A549 (cell line): ENCODE data around the gene CARMIL1. TPM values are rescaled to one million over a fixed set of nuclear protein-coding genes. Genes with fewer than 3 reads are reported as not detected.

Experiments
- ATAC-seq, 2 experiments: fragments of 200-7000 bp in 1 of 2; fragments of >200 bp in 1 of 2; cut with Nextera tagmentation in 1 of 2; cut with Tn5 transposase in 1 of 2; 3 replicates each; pipeline versions ENCODE4 v1.8.0 to v1.9.1; 2018 to 2020; ENCODE audit warnings: mild to moderate bottlenecking in 1 of 2, moderate library complexity in 1 of 2
- CTCF ChIA-PET: fragments of 300-600 bp; sonication (Branson Sonifier 250); formaldehyde crosslinking; extraction: SDS; loops from one replicate; lab custom pipeline; 2021; ENCODE audit warnings: antibody characterized with exemption, inconsistent platforms; lab: Yijun Ruan, JAX
- POLR2A ChIA-PET: fragments of 350-600 bp; formaldehyde crosslinking; extraction: SDS; loops from one replicate; lab custom pipeline; 2021; ENCODE audit warnings: antibody characterized with exemption, inconsistent platforms; lab: Yijun Ruan, JAX
- DNase-seq, 2 experiments: peaks; one replicate each; pipeline versions ENCODE4 v3.0.0 to v3.0.0-alpha.2; 2011 to 2016; ENCODE audit warnings: low read depth in 1 of 2, low spot score in 1 of 2
- FAIRE-seq: peaks from 2 replicates; lab custom pipeline; 2011; peaks lifted over from hg19 to GRCh38; lab: Jason Lieb, UNC
- H3K27ac ChIP-seq, 2 experiments: fragments of >200 bp; sonication (Bioruptor Twin); formaldehyde crosslinking; 3 replicates each; pipeline ENCODE4 v1.5.1; 2016 to 2017
- H3K4me1 ChIP-seq: fragments of >200 bp; sonication (Bioruptor Twin); formaldehyde crosslinking; 3 replicates; pipeline ENCODE4 v1.6.1; 2016
- H3K4me2 ChIP-seq: fragments of >200 bp; sonication (Bioruptor Twin); formaldehyde crosslinking; 3 replicates; pipeline ENCODE4 v1.6.1; 2016
- H3K4me3 ChIP-seq: fragments of >200 bp; sonication (Bioruptor Twin); formaldehyde crosslinking; 3 replicates; pipeline ENCODE4 v1.5.1; 2016
- H3K9me3 ChIP-seq: fragments of >200 bp; sonication (Bioruptor Twin); formaldehyde crosslinking; 3 replicates; pipeline ENCODE4 v1.6.1; 2016
- CBX2 ChIP-seq: fragments of 200-600 bp; sonication (generic); IDR thresholded peaks from 2 replicates; pipeline ENCODE4 v1.6.1; 2016; ENCODE audit warnings: low read depth, mild to moderate bottlenecking, borderline replicate concordance
- CBX8 ChIP-seq: fragments of 200-600 bp; sonication (generic); IDR thresholded peaks from 2 replicates; pipeline ENCODE4 v1.6.1; 2016
- CHD2 ChIP-seq: fragments of 150-350 bp; IDR thresholded peaks from 2 replicates; pipeline ENCODE4 v1.6.1; 2014; ENCODE audit warnings: low read length; ENCODE audit not compliant: partially characterized antibody
- CHD4 ChIP-seq: fragments of 200-600 bp; sonication (generic); IDR thresholded peaks from 2 replicates; pipeline ENCODE4 v1.6.1; 2016; ENCODE audit warnings: antibody characterized with exemption, mild to moderate bottlenecking, borderline replicate concordance
- CTCF ChIP-seq: fragments of >200 bp; sonication (Bioruptor Twin); formaldehyde crosslinking; IDR thresholded peaks from 3 replicates; pipeline ENCODE4 v1.5.1; 2016
- E2F6 ChIP-seq: IDR thresholded peaks from 2 replicates; pipeline ENCODE4 v1.6.1; 2012; ENCODE audit warnings: low read depth, borderline replicate concordance
- EP300 ChIP-seq, 2 experiments: fragments of >200 bp; sonication (Bioruptor Twin); formaldehyde crosslinking; IDR thresholded peaks; 2 replicates in 1 of 2; 3 replicates in 1 of 2; pipeline ENCODE4 v1.6.1; 2016 to 2017
- ESRRA ChIP-seq: fragments of 150-350 bp; IDR thresholded peaks from 2 replicates; pipeline ENCODE4 v1.6.1; 2014; ENCODE audit warnings: mild to moderate bottlenecking, low read length, borderline replicate concordance
- FOSL2 ChIP-seq, 2 experiments: fragments of 450-650 bp in 1 of 2; fragments of >200 bp in 1 of 2; sonication (Bioruptor Twin) in 1 of 2; formaldehyde crosslinking; IDR thresholded peaks; 2 replicates each; pipeline versions ENCODE4 v1.5.0 to v1.6.1; 2016 to 2020; ENCODE audit warnings: mild to moderate bottlenecking in 1 of 2, moderate library complexity in 1 of 2
- GATA3 ChIP-seq: IDR thresholded peaks from 2 replicates; pipeline ENCODE4 v1.6.1; 2012; ENCODE audit warnings: borderline replicate concordance
- HDAC2 ChIP-seq: fragments of 200-600 bp; sonication (generic); IDR thresholded peaks from 2 replicates; pipeline ENCODE4 v1.6.1; 2016
- HOXA7 ChIP-seq: fragments of 250-450 bp; sonication (Bioruptor Pico); IDR thresholded peaks from 2 replicates; pipeline ENCODE4 v1.5.0; 2020; ENCODE audit warnings: mild to moderate bottlenecking, moderate library complexity
- HOXB13 ChIP-seq: fragments of 250-450 bp; sonication (Bioruptor Pico); IDR thresholded peaks from 2 replicates; pipeline ENCODE4 v1.5.0; 2020; ENCODE audit warnings: low read depth, mild to moderate bottlenecking, moderate library complexity
- HOXB5 ChIP-seq: fragments of 250-450 bp; sonication (Bioruptor Pico); IDR thresholded peaks from 2 replicates; pipeline ENCODE4 v1.5.0; 2020; ENCODE audit warnings: mild to moderate bottlenecking, moderate library complexity
- JUNB ChIP-seq: fragments of >200 bp; sonication (Bioruptor Twin); formaldehyde crosslinking; IDR thresholded peaks from 2 replicates; pipeline ENCODE4 v1.6.1; 2016
- KDM1A ChIP-seq: fragments of 200-600 bp; sonication (generic); IDR thresholded peaks from 2 replicates; pipeline ENCODE4 v1.6.1; 2016; ENCODE audit warnings: low read depth, mild to moderate bottlenecking
- KDM5A ChIP-seq: fragments of 200-600 bp; sonication (generic); IDR thresholded peaks from 2 replicates; pipeline ENCODE4 v1.6.1; 2016; ENCODE audit warnings: antibody characterized with exemption, mild to moderate bottlenecking
- MAFK ChIP-seq: fragments of 450-650 bp; IDR thresholded peaks from 2 replicates; pipeline ENCODE4 v1.6.1; 2014; ENCODE audit not compliant: partially characterized antibody
- MAZ ChIP-seq: fragments of 150-350 bp; IDR thresholded peaks from 2 replicates; pipeline ENCODE4 v1.6.1; 2014; ENCODE audit warnings: antibody characterized with exemption, low read depth, low read length, borderline replicate concordance
- MYC ChIP-seq: IDR thresholded peaks from 2 replicates; pipeline ENCODE4 v1.6.1; 2012; ENCODE audit warnings: mild to moderate bottlenecking, inconsistent platforms, low read length, improper control_type of control experiment, borderline replicate concordance
- PBX3 ChIP-seq: IDR thresholded peaks from 2 replicates; pipeline ENCODE4 v1.6.1; 2012
- POLR2A ChIP-seq: IDR thresholded peaks from 2 replicates; pipeline ENCODE4 v1.6.1; 2012; ENCODE audit warnings: mild to moderate bottlenecking, low read length
- POLR2AphosphoS2 ChIP-seq: conservative IDR thresholded peaks from 2 replicates; pipeline ENCODE4 v1.6.1; 2012; ENCODE audit warnings: low read length, improper control_type of control experiment, inconsistent platforms
- RCOR1 ChIP-seq: fragments of 150-350 bp; IDR thresholded peaks from 2 replicates; pipeline ENCODE4 v1.6.1; 2014; ENCODE audit warnings: antibody characterized with exemption, low read length, low read depth
- RFX5 ChIP-seq: fragments of 450-650 bp; IDR thresholded peaks from 2 replicates; pipeline ENCODE4 v1.7.1; 2014; ENCODE audit warnings: antibody characterized with exemption, mild to moderate bottlenecking, moderate library complexity
- RNF2 ChIP-seq: fragments of 200-600 bp; sonication (generic); IDR thresholded peaks from 2 replicates; pipeline ENCODE4 v1.6.1; 2016; ENCODE audit warnings: low read depth, mild to moderate bottlenecking, antibody characterized with exemption, moderate library complexity, borderline replicate concordance
- TFCP2L1 ChIP-seq: fragments of 250-450 bp; sonication (Bioruptor Pico); IDR thresholded peaks from 2 replicates; pipeline ENCODE4 v1.5.0; 2021; ENCODE audit warnings: mild to moderate bottlenecking
- USF2 ChIP-seq: fragments of 450-650 bp; IDR thresholded peaks from 2 replicates; pipeline ENCODE4 v1.6.1; 2014; ENCODE audit warnings: antibody characterized with exemption
- ZFP36 ChIP-seq: fragments of 450-650 bp; IDR thresholded peaks from 2 replicates; pipeline ENCODE4 v1.6.1; 2014; ENCODE audit warnings: borderline replicate concordance; ENCODE audit not compliant: partially characterized antibody
- ZSCAN20 ChIP-seq: fragments of 250-450 bp; sonication (Bioruptor Pico); IDR thresholded peaks from 2 replicates; pipeline ENCODE4 v1.8.0; 2022; ENCODE audit warnings: mild to moderate bottlenecking, moderate library complexity
- WGBS: methylation state at CpG from one replicate; pipeline ENCODE4 v1.1.6; 2017; ENCODE audit errors: missing lambda C conversion rate; 5-methylcytosine and 5-hydroxymethylcytosine counted together
- polyA plus RNA-seq, 4 experiments: library from polyadenylated mRNA; depleted of rRNA in 3 of 4; stranded (reverse); fragments of >200 nt; fragmentation: RNase III in 1 of 4; extraction: RNeasy Plus Mini Kit Qiagen cat#74134 plus additional on column Dnase treatment in 1 of 4; gene quantifications; 2 replicates in 3 of 4; 3 replicates in 1 of 4; pipeline ENCODE4 v1.2.3, GENCODE V29; 2011 to 2017

CARMIL1 gene
- polyA plus RNA-seq, 2 of the 4 experiments (the other 2 are of a cell fraction): 11.5 to 11.8 TPM

GRCh38 chr6:25547797-25548196 lies 268.6 kb downstream of the CARMIL1 start:
- no peak overlapping the region for H3K4me2 ChIP-seq
- no peak overlapping the region for H3K4me3 ChIP-seq
- ChIA-PET CTCF (interaction anchor here (1.9 to 2.8 kb wide), 2 partner anchors 9 to 282 kb away, joined by 5 to 10 read pairs; no protein-coding TSS in a partner anchor), POLR2A (no interaction called here)
- FAIRE-seq (no peak), DNase-seq (no peak), ATAC-seq (no peak)
- 95% methylated on average over 2 of the region's 2 CpGs for WGBS
- H3K27ac ChIP-seq: no peak overlapping the region
- no peaks in the 10 kb centered on the region for H3K4me1 ChIP-seq
- H3K9me3 ChIP-seq: no peaks in the 10 kb centered on the region
- no peak for TF ChIP-seq E2F6
- TF ChIP-seq RCOR1: no peak
- TF ChIP-seq RFX5: no peak
- TF ChIP-seq EP300 (IDR thresholded peaks at IDR 0.05): no peak
- TF ChIP-seq CHD2: no peak
- TF ChIP-seq POLR2A: no peak
- TF ChIP-seq GATA3: no peak
- no peak for TF ChIP-seq CBX2
- TF ChIP-seq CTCF: no peak
- TF ChIP-seq ESRRA: no peak
- TF ChIP-seq FOSL2 (IDR thresholded peaks at IDR 0.05): no peak
- no peak for TF ChIP-seq FOSL2 (CRISPR knock-in tag; IDR thresholded peaks at IDR 0.05)
- no peak for TF ChIP-seq HOXB13 (CRISPR knock-in tag)
- TF ChIP-seq HDAC2: no peak
- no peak for TF ChIP-seq RNF2
- no peak for TF ChIP-seq MAZ
- TF ChIP-seq HOXA7 (CRISPR knock-in tag): no peak
- TF ChIP-seq CHD4: no peak
- TF ChIP-seq, all 56 proteins: peak for 0

- ChIA-PET POLR2A (no interaction called here), CTCF (interaction anchor here (1.9 to 2.8 kb wide), 2 partner anchors 8 to 283 kb away, joined by 5 to 10 read pairs; no protein-coding TSS in a partner anchor)
- Histone ChIP-seq H3K27ac (no peak overlapping the region), H3K4me1 (no peaks in the 10 kb centered on the region), H3K4me2 (no peak overlapping the region), H3K9me3 (no peaks in the 10 kb centered on the region), H3K4me3 (no peak overlapping the region)
- TF ChIP-seq ZFP36 (no peak), HOXB5 (CRISPR knock-in tag) (no peak), USF2 (no peak), KDM1A (no peak), RFX5 (no peak), CHD4 (no peak), ZSCAN20 (no peak)
- FAIRE-seq (no peak), DNase-seq (no peak), ATAC-seq (no peak)
- 83% methylated on average over 2 of the region's 2 CpGs for WGBS
Measured at GRCh38 chr6:25548451-25548850, 269.3 kb downstream of the CARMIL1 start.

GRCh38 chr6:25550631-25551030 lies 271.5 kb downstream of the CARMIL1 start:
- Histone ChIP-seq H3K27ac (no peak overlapping the region), H3K4me1 (no peaks in the 10 kb centered on the region), H3K9me3 (no peaks in the 10 kb centered on the region), H3K4me3 (no peak overlapping the region), H3K4me2 (no peak overlapping the region)
- ATAC-seq (no peak), FAIRE-seq (no peak), DNase-seq (no peak)
- CTCF ChIA-PET: interaction anchor here (1.2 to 1.4 kb wide), 2 partner anchors 285 to 327 kb away, joined by 3 to 10 read pairs; no protein-coding TSS in a partner anchor
- TF ChIP-seq MYC (no peak), TFCP2L1 (CRISPR knock-in tag) (no peak), KDM1A (no peak), ZSCAN20 (no peak), KDM5A (no peak), CBX8 (no peak), RFX5 (no peak), JUNB (no peak), MAFK (no peak), POLR2AphosphoS2 (no peak), POLR2A (no peak), PBX3 (no peak), RCOR1 (no peak)
- WGBS: 94% methylated on average over 11 of the region's 11 CpGs
- POLR2A ChIA-PET: no interaction called here
